ENCODE data around the gene OR51T1.

The OR51T1 gene

GRCh38 chr11:4890279-4890678 lies 8.6 kb downstream of the OR51T1 start (continued):
- TF ChIP-seq ZNF148 (tag by site-specific recombination; IDR thresholded peaks at IDR 0.05; ENCODE audit: borderline replicate concordance), result no peak
- no peak for TF ChIP-seq ZNF621 (tag by site-specific recombination; IDR thresholded peaks at IDR 0.05)
- no peak for TF ChIP-seq ZNF335 (tag by site-specific recombination; conservative IDR thresholded peaks at IDR 0.05)
- no peak for TF ChIP-seq ZNF639 (tag by site-specific recombination; IDR thresholded peaks at IDR 0.05)
- TF ChIP-seq ZNF580 (tag by site-specific recombination; IDR thresholded peaks at IDR 0.05), result no peak
- TF ChIP-seq GLI4 (tag by site-specific recombination; IDR thresholded peaks at IDR 0.05), result no peak
- no peak for TF ChIP-seq OVOL3 (tag by site-specific recombination; IDR thresholded peaks at IDR 0.05)
- TF ChIP-seq INSM2 (tag by site-specific recombination; IDR thresholded peaks at IDR 0.05), result no peak
- no peak for TF ChIP-seq MEIS1 (CRISPR knock-in tag; IDR thresholded peaks at IDR 0.05; ENCODE audit: borderline replicate concordance)

- TF ChIP-seq ZNF138 (tag by site-specific recombination; IDR thresholded peaks at IDR 0.05; ENCODE audit: borderline replicate concordance), result no peak
- TF ChIP-seq ZNF785 (tag by site-specific recombination; IDR thresholded peaks at IDR 0.05), result no peak
- no peak for TF ChIP-seq ZNF16 (tag by site-specific recombination; IDR thresholded peaks at IDR 0.05; ENCODE audit: low read depth)
- TF ChIP-seq ZSCAN18 (tag by site-specific recombination; IDR thresholded peaks at IDR 0.05), result no peak
- no peak for TF ChIP-seq FEZF1 (tag by site-specific recombination; IDR thresholded peaks at IDR 0.05)
- TF ChIP-seq ZNF529 (tag by site-specific recombination; IDR thresholded peaks at IDR 0.05; ENCODE audit: insufficient replicate concordance), result no peak
- TF ChIP-seq ZNF48 (tag by site-specific recombination; IDR thresholded peaks at IDR 0.05), result no peak
- TF ChIP-seq REST (tag by site-specific recombination; IDR thresholded peaks at IDR 0.05), result no peak
- TF ChIP-seq ZNF837 (tag by site-specific recombination; IDR thresholded peaks at IDR 0.05), result no peak
- Histone ChIP-seq H3K4me3 (ENCODE audit: low read depth, low read length) (no peak overlapping the region), H3K27ac (ENCODE audit: extremely low read depth, low read depth, low read length) (no peak overlapping the region), H3K9me3 (ENCODE audit: control insufficient read depth, insufficient read depth, low read depth, low read length) (no peaks in the 10 kb centered on the region), H3K36me3 (ENCODE audit: control insufficient read depth in 2 of 2, insufficient read depth in 1 of 2, low read length in 2 of 2) (no peaks in the 10 kb centered on the region), H3K4me1 (ENCODE audit: control insufficient read depth, insufficient read depth, low read length) (no peaks in the 10 kb centered on the region)
- ChIA-PET CTCF (no interaction called here), POLR2A (no interaction called here)
Measured at GRCh38 chr11:4891996-4892640, 10.4 kb downstream of the OR51T1 start.
